ENCODE measurements around the gene C3orf62. TPM values are rescaled to one million over a fixed set of nuclear protein-coding genes. Genes with fewer than 3 reads are reported as not detected.
A peak's percentile ranks its signal among the peaks of the same experiment; 100 is the strongest.

The C3orf62 gene
- total RNA-seq, 1 donor from 2014 or later = 13.4 TPM

GRCh38 chr3:49265661-49266386 is 11.2 kb downstream of the C3orf62 start:
- Mint-ChIP-seq H3K36me3 (peaks cover 3% of the 10 kb centered on the region), H3K4me3 (no peak overlapping the region), H3K27me3 (ENCODE audit: low read depth) (no peaks in the 10 kb centered on the region), H3K4me1 (peaks cover 12% of the 10 kb centered on the region), H3K9me3 (no peaks in the 10 kb centered on the region), H3K27ac (peak overlapping the region; percentile 5)
- TF ChIP-seq CTCF (IDR thresholded peaks at IDR 0.05; ENCODE audit: unreplicated experiment) = no peak
- no peak for DNase-seq (ENCODE audit: low spot score in 2 of 2, unreplicated experiment in 2 of 2)

GRCh38 chr3:49263159-49263889 is 13.7 kb downstream of the C3orf62 start:
- Mint-ChIP-seq H3K9me3 (no peaks in the 10 kb centered on the region), H3K27me3 (ENCODE audit: low read depth) (no peaks in the 10 kb centered on the region), H3K4me1 (peaks cover 10% of the 10 kb centered on the region), H3K36me3 (no peaks in the 10 kb centered on the region), H3K4me3 (no peak overlapping the region), H3K27ac (no peak overlapping the region)
- no peak for TF ChIP-seq CTCF (IDR thresholded peaks at IDR 0.05; ENCODE audit: unreplicated experiment)
- no peak for DNase-seq (ENCODE audit: low spot score in 2 of 2, unreplicated experiment in 2 of 2)

GRCh38 chr3:49260806-49261324 is 16.2 kb downstream of the C3orf62 start:
- Mint-ChIP-seq H3K4me1 (peaks cover 11% of the 10 kb centered on the region), H3K9me3 (no peaks in the 10 kb centered on the region), H3K27me3 (ENCODE audit: low read depth) (no peaks in the 10 kb centered on the region), H3K4me3 (no peak overlapping the region), H3K27ac (peak overlapping the region; percentile 59), H3K36me3 (no peaks in the 10 kb centered on the region)
- TF ChIP-seq CTCF (IDR thresholded peaks at IDR 0.05; ENCODE audit: unreplicated experiment) = no peak
- DNase-seq (ENCODE audit: low spot score in 2 of 2, unreplicated experiment in 2 of 2) = no peak

GRCh38 chr3:49257187-49257586 is 19.8 kb downstream of the C3orf62 start:
- no peak for DNase-seq (ENCODE audit: low spot score in 2 of 2, unreplicated experiment in 2 of 2)
- peaks cover 13% of the 10 kb centered on the region for H3K4me1 Mint-ChIP-seq
- no peak for TF ChIP-seq CTCF (IDR thresholded peaks at IDR 0.05; ENCODE audit: unreplicated experiment)
- H3K36me3 Mint-ChIP-seq = no peaks in the 10 kb centered on the region
- H3K9me3 Mint-ChIP-seq = no peaks in the 10 kb centered on the region
- H3K4me3 Mint-ChIP-seq = no peak overlapping the region
- no peaks in the 10 kb centered on the region for H3K27me3 Mint-ChIP-seq (ENCODE audit: low read depth)
- H3K27ac Mint-ChIP-seq = no peak overlapping the region

GRCh38 chr3:49255718-49256511 is 21.1 kb downstream of the C3orf62 start:
- Mint-ChIP-seq H3K36me3 (no peaks in the 10 kb centered on the region), H3K27ac (peak overlapping the region; percentile 27), H3K4me1 (peaks cover 11% of the 10 kb centered on the region), H3K4me3 (no peak overlapping the region), H3K27me3 (ENCODE audit: low read depth) (no peaks in the 10 kb centered on the region), H3K9me3 (no peaks in the 10 kb centered on the region)
- DNase-seq (ENCODE audit: low spot score in 2 of 2, unreplicated experiment in 2 of 2) = no peak
- TF ChIP-seq CTCF (IDR thresholded peaks at IDR 0.05; ENCODE audit: unreplicated experiment) = no peak

All from mesothelial cell of epicardium (in vitro differentiated cells).